Endothelial cell (in vitro differentiated cells): ENCODE measurements around the gene PEG3. TPM values are rescaled to one million over a fixed set of nuclear protein-coding genes. Genes with fewer than 3 reads are reported as not detected.
"Not testable (repeated sequence)": the region's sequence is repeated elsewhere in the genome, so short reads cannot be mapped to it uniquely, and the experiment has no call there.

Experiments used
- DNase-seq: peaks from one replicate; pipeline ENCODE4 v3.0.0; 2021; ENCODE audit warnings: low spot score
- H3K27ac Mint-ChIP-seq: one replicate; pipeline ENCODE4 v1.8.0; 2021; ENCODE audit warnings: mixed read lengths, inconsistent platforms; ENCODE audit not compliant: unreplicated experiment
- H3K27me3 Mint-ChIP-seq: one replicate; pipeline ENCODE4 v1.8.0; 2021; ENCODE audit warnings: mild to moderate bottlenecking, moderate library complexity, mixed read lengths, inconsistent platforms; ENCODE audit not compliant: unreplicated experiment
- H3K36me3 Mint-ChIP-seq: one replicate; pipeline ENCODE4 v1.8.0; 2021; ENCODE audit warnings: mild to moderate bottlenecking, low read depth, mixed read lengths, inconsistent platforms; ENCODE audit not compliant: unreplicated experiment
- H3K4me1 Mint-ChIP-seq: one replicate; pipeline ENCODE4 v1.8.0; 2021; ENCODE audit warnings: mild to moderate bottlenecking, mixed read lengths, inconsistent platforms; ENCODE audit not compliant: unreplicated experiment
- H3K4me3 Mint-ChIP-seq: one replicate; pipeline ENCODE4 v1.8.0; 2021; ENCODE audit warnings: mild to moderate bottlenecking, mixed read lengths, inconsistent platforms; ENCODE audit not compliant: unreplicated experiment
- H3K9me3 Mint-ChIP-seq: one replicate; pipeline ENCODE4 v1.8.0; 2021; ENCODE audit warnings: mixed read lengths, inconsistent platforms; ENCODE audit not compliant: unreplicated experiment
- total RNA-seq: library from RNA; stranded (reverse); fragmentation: NEBNext Ultra II Directional; extraction: Animal tissue kit (Norgen Biotek cat#: 25700); gene quantifications from one replicate; pipeline ENCODE4 v1.2.1, GENCODE V29; 2021; ENCODE audit not compliant: unreplicated experiment
- TF ChIP-seq, protein P1 (sequence below): fragments of 200-600 bp; sonication (generic); IDR thresholded peaks from one replicate; pipeline ENCODE4 v1.5.0; 2021; ENCODE audit warnings: antibody characterized with exemption; ENCODE audit not compliant: unreplicated experiment

The PEG3 gene
- total RNA-seq, 1 donor from 2014 or later, result not detected

DNA sequence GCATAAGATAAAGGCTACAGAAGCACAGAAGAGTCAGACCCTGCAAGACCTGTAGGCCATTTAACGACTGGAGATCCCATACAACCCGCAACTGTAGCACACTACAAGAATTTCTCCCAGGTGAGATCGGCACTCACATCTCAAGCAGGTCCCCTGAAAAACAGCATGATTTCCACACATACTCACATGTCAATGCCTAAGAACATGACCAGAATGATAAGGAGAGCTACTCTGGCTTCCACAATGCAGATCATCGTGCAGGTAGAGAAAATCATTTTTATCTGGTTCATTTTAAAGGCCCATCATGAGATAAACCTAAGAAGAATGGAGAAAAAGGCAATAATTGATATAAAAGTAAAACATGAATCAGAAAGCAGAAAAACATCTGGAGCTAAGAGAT, 17.5 kb upstream of the PEG3 start:
- Mint-ChIP-seq H3K4me3 (no peak overlapping the region), H3K27ac (no peak overlapping the region), H3K27me3 (no peaks in the 10 kb centered on the region), H3K9me3 (peaks cover 39% of the 10 kb centered on the region), H3K36me3 (peaks cover 6% of the 10 kb centered on the region), H3K4me1 (no peaks in the 10 kb centered on the region)
- no peak for DNase-seq
- TF ChIP-seq, protein P1, sequence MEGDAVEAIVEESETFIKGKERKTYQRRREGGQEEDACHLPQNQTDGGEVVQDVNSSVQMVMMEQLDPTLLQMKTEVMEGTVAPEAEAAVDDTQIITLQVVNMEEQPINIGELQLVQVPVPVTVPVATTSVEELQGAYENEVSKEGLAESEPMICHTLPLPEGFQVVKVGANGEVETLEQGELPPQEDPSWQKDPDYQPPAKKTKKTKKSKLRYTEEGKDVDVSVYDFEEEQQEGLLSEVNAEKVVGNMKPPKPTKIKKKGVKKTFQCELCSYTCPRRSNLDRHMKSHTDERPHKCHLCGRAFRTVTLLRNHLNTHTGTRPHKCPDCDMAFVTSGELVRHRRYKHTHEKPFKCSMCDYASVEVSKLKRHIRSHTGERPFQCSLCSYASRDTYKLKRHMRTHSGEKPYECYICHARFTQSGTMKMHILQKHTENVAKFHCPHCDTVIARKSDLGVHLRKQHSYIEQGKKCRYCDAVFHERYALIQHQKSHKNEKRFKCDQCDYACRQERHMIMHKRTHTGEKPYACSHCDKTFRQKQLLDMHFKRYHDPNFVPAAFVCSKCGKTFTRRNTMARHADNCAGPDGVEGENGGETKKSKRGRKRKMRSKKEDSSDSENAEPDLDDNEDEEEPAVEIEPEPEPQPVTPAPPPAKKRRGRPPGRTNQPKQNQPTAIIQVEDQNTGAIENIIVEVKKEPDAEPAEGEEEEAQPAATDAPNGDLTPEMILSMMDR, result no peak

DNA sequence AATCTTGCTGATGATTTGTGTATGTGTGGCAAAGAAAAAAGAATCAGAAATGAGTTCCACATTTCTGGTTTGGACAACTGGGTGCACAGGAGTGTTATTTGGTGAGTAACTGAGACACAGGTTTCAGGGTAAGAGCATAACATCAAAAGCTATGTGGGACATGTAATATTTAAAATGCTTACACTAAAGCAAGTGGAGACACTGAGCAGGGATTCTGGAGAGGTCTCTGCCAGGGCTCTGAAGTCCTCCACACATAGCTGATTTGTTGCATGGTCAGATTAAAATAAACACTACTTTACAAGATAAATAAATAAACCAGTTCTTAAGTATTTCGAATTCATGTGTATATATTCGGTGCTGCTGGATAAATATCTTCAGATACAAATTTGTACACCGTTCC, 16.3 kb upstream of the PEG3 start:
- H3K27me3 Mint-ChIP-seq, result no peaks in the 10 kb centered on the region
- H3K9me3 Mint-ChIP-seq, result peaks cover 44% of the 10 kb centered on the region
- peaks cover 6% of the 10 kb centered on the region for H3K36me3 Mint-ChIP-seq
- H3K4me1 Mint-ChIP-seq, result no peaks in the 10 kb centered on the region
- DNase-seq, result no peak
- H3K4me3 Mint-ChIP-seq, result no peak overlapping the region
- TF ChIP-seq, protein P1, result no peak
- H3K27ac Mint-ChIP-seq, result no peak overlapping the region

DNA sequence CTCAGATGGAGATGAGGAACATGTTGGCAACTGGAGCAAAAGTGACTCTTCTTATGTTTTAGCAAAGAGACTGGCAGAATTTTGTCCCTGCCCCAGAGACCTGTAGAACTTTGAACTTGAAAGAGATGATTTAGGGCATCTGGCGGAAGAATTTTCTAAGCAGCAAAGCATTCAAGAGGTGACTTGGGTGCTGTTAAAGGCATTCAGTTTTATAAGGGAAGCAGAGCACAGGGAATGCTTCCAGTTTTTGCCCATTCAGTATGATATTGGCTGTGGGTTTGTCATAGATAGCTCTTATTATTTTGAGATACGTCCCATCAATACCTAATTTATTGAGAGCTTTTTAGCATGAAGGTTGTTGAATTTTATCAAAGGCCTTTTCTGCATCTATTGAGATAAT, 11.8 kb upstream of the PEG3 start:
- H3K36me3 Mint-ChIP-seq, H3K27me3 Mint-ChIP-seq, H3K4me3 Mint-ChIP-seq, H3K4me1 Mint-ChIP-seq, H3K27ac Mint-ChIP-seq, DNase-seq: not testable (repeated sequence)
- H3K9me3 Mint-ChIP-seq, result peaks cover 43% of the 10 kb centered on the region

DNA sequence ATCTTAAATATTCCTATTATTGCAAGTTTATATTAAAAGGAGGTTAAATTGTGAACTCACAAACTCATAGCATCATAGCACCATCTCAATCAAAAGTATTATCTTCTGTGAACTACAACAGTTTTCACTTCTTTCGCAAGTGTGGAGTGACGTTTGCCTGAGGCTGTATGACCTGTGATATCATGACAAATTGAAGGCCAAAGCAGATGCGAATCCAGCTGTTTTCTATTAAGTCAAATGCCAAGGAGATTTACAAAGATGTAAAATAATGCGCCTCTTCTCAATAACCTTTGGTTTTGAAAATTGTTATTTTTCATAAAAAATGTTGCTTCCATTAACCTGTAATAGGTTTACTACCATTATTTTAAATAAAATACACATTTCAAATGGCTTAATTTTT, 7.6 kb upstream of the PEG3 start:
- H3K4me3 Mint-ChIP-seq, result no peak overlapping the region
- no peak overlapping the region for H3K27ac Mint-ChIP-seq
- H3K9me3 Mint-ChIP-seq, result peaks cover 23% of the 10 kb centered on the region
- no peaks in the 10 kb centered on the region for H3K36me3 Mint-ChIP-seq
- no peaks in the 10 kb centered on the region for H3K27me3 Mint-ChIP-seq
- H3K4me1 Mint-ChIP-seq, result no peaks in the 10 kb centered on the region
- TF ChIP-seq, protein P1, result no peak
- DNase-seq, result no peak

DNA sequence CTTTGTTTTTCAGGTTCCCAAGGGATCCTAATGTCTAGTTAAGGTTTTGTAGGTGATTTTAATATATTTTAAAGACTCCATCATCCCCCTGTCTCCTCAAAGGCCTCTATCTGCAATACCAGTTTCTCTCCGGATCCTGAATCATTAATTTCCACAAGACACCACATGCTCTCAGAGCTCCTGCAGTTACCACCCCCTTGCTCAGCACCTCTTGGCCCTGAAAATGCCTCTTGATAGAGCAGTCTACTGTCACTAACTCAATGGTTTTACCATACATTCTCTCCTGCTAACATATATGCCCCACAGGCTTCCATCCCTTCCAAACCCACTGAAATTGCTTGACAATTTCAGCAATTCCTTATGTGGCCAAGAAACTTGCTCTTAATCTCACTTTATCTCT, 1.9 kb upstream of the PEG3 start:
- Mint-ChIP-seq H3K4me1 (no peaks in the 10 kb centered on the region), H3K27ac (no peak overlapping the region), H3K4me3 (no peak overlapping the region), H3K27me3 (peaks cover 8% of the 10 kb centered on the region), H3K36me3 (peaks cover 16% of the 10 kb centered on the region), H3K9me3 (peaks cover 21% of the 10 kb centered on the region)
- TF ChIP-seq, protein P1, result no peak
- DNase-seq, result no peak

DNA sequence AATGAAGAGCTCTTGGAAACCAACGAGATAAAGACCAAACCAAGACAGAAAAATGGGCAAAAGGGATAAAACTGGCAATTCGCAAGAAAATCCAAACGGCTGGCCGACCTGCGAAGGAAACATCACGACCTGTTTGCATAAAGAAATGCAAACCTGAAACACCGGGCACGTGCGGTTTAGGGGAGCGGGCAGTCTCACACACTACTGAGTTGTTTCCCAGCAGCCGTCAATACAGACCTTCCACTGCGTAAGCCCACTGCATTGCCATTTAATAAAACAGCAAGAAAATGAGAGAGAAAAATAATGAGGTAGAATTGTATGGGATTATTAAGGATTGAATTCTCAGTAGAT, 642 bp upstream of the PEG3 start:
- no peaks in the 10 kb centered on the region for H3K4me1 Mint-ChIP-seq
- peak overlapping the region; percentile 38 for H3K4me3 Mint-ChIP-seq
- peaks cover 24% of the 10 kb centered on the region for H3K36me3 Mint-ChIP-seq
- H3K9me3 Mint-ChIP-seq, result peaks cover 31% of the 10 kb centered on the region
- H3K27me3 Mint-ChIP-seq, result peaks cover 13% of the 10 kb centered on the region
- DNase-seq, result no peak
- TF ChIP-seq, protein P1, result no peak
- H3K27ac Mint-ChIP-seq, result no peak overlapping the region
